ENCODE results near the gene TMEM151B.

DNA sequence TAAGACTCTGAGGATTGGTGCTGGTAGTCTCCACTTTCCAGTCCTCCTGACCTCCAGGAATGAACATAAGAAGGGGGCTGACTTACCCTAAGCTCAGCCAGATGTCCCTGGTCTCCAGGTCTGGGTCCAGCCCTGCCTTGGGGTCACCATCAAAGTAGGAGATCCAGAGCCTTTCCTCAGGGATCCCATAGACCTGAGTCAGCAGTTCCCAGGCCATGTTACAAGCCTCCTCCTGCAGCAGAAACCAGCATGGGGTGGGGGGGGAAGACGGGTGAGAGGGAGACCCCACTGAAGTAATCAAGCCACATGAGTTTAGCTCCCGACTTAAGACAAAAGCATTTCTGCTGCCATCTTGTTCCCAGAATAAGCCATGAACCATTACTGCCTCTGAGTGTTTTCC is 41.1 kb downstream of the TMEM151B start:
- no peak for TF ChIP-seq CTCF (IDR thresholded peaks at IDR 0.05)
- no peak for TF ChIP-seq POLR2A (IDR thresholded peaks at IDR 0.05)
